Stimulated activated naive CD8-positive, alpha-beta T cell treated with anti-CD3 and anti-CD28 coated beads, Interleukin-15, amount 100 ng/mL, for 72 hours (primary cell): ENCODE measurements around the gene IAH1.

ENCODE experiments used
- ATAC-seq: fragments of 150-1000 bp; cut with Tn5 transposase; 2 replicates; pipeline ENCODE4 v1.10.0; 2021; ENCODE audit warnings: mild to moderate bottlenecking, moderate library complexity
- DNase-seq, 2 donors: peaks; one replicate each; pipeline ENCODE4 v3.0.0; 2021 to 2022
- H3K27ac Mint-ChIP-seq, 2 donors: one replicate each; pipeline ENCODE4 v1.8.0; 2022; ENCODE audit warnings: mild to moderate bottlenecking in 2 of 2, mixed read lengths in 2 of 2, moderate library complexity in 2 of 2
- H3K27me3 Mint-ChIP-seq: one replicate; pipeline ENCODE4 v1.8.0; 2022; ENCODE audit warnings: mixed read lengths
- H3K4me1 Mint-ChIP-seq: one replicate; pipeline ENCODE4 v1.8.0; 2022; ENCODE audit warnings: mild to moderate bottlenecking, mixed read lengths
- H3K4me3 Mint-ChIP-seq, 2 donors: one replicate each; pipeline ENCODE4 v1.8.0; 2022; ENCODE audit warnings: mild to moderate bottlenecking in 2 of 2, mixed read lengths in 2 of 2, moderate library complexity in 1 of 2
- H3K9me3 Mint-ChIP-seq, 2 donors: one replicate each; pipeline ENCODE4 v1.8.0; 2022; ENCODE audit warnings: mixed read lengths in 2 of 2

The IAH1 gene

GRCh38 chr2:9536504-9536903, 62.2 kb downstream of the IAH1 start:
- H3K4me1 Mint-ChIP-seq, result peaks cover 34% of the 10 kb centered on the region
- H3K9me3 Mint-ChIP-seq, result no peaks in the 10 kb centered on the region
- no peak for DNase-seq
- no peaks in the 10 kb centered on the region for H3K27me3 Mint-ChIP-seq
- no peak overlapping the region for H3K27ac Mint-ChIP-seq
- H3K4me3 Mint-ChIP-seq, result no peak overlapping the region
- ATAC-seq, result no peak

- H3K9me3 Mint-ChIP-seq, result no peaks in the 10 kb centered on the region
- H3K4me3 Mint-ChIP-seq, result no peak overlapping the region
- H3K27ac Mint-ChIP-seq, result no peak overlapping the region
- no peaks in the 10 kb centered on the region for H3K27me3 Mint-ChIP-seq
- DNase-seq (no peak), ATAC-seq (no peak)
- peaks cover 34% of the 10 kb centered on the region for H3K4me1 Mint-ChIP-seq
These were observed 63.7 kb downstream of the IAH1 start for GRCh38 chr2:9538000-9538507.
